K562 (cell line): ENCODE data around the gene SLC52A1. TPM values are rescaled to one million over a fixed set of nuclear protein-coding genes. Genes with fewer than 3 reads are reported as not detected.

ENCODE experiments used
- ARHGAP35 ChIP-seq: fragments of 450-650 bp; IDR thresholded peaks from 2 replicates; pipeline ENCODE4 v1.6.1; 2018; ENCODE audit not compliant: partially characterized antibody
- BRCA1 ChIP-seq, 2 experiments: fragments of 450-650 bp in 1 of 2; sonication (generic) in 1 of 2; formaldehyde crosslinking in 1 of 2; IDR thresholded peaks; 2 replicates each; pipeline versions ENCODE4 v1.5.0 to v1.6.1; 2017 to 2020; ENCODE audit warnings: mild to moderate bottlenecking in 1 of 2, missing genetic modification reagents in 1 of 2
- EGR1 ChIP-seq: fragments of 450-650 bp; conservative IDR thresholded peaks from 2 replicates; pipeline ENCODE4 v1.6.1; 2017; ENCODE audit warnings: mild to moderate bottlenecking
- ELF1 ChIP-seq: fragments of 200-800 bp; sonication (Bioruptor generic); IDR thresholded peaks from 2 replicates; pipeline ENCODE4 v1.6.1; 2016; ENCODE audit warnings: missing genetic modification characterization, missing compliant biosample characterization
- EP400 ChIP-seq: fragments of 450-650 bp; IDR thresholded peaks from 2 replicates; pipeline ENCODE4 v1.6.1; 2017; ENCODE audit warnings: antibody characterized with exemption, mild to moderate bottlenecking, moderate library complexity
- ETV5 ChIP-seq: sonication (generic); formaldehyde crosslinking; IDR thresholded peaks from 2 replicates; pipeline ENCODE4 v1.4.0; 2020; ENCODE audit warnings: low read depth, mild to moderate bottlenecking, missing genetic modification reagents
- FOXA3 ChIP-seq, 2 experiments: fragments of 450-650 bp in 1 of 2; sonication (generic) in 1 of 2; formaldehyde crosslinking; IDR thresholded peaks in 1 of 2; conservative IDR thresholded peaks in 1 of 2; 2 replicates each; pipeline versions ENCODE4 v1.4.0 to v1.8.0; 2020 to 2022; ENCODE audit warnings: mild to moderate bottlenecking in 2 of 2, missing genetic modification reagents in 1 of 2
- FUS ChIP-seq: fragments of 200-400 bp; formaldehyde crosslinking; optimal IDR thresholded peaks from 2 replicates; pipeline ENCODE3; 2017; ENCODE audit warnings: low read depth, low read length
- ILK ChIP-seq: fragments of 450-650 bp; IDR thresholded peaks from 2 replicates; pipeline ENCODE4 v1.6.1; 2016; ENCODE audit warnings: missing genetic modification characterization, low read depth, mild to moderate bottlenecking, missing compliant biosample characterization, moderate library complexity, borderline replicate concordance
- LEF1 ChIP-seq: fragments of 450-650 bp; IDR thresholded peaks from 2 replicates; pipeline ENCODE4 v1.6.1; 2016; ENCODE audit warnings: mild to moderate bottlenecking
- MAFG ChIP-seq: fragments of 450-650 bp; conservative IDR thresholded peaks from 2 replicates; pipeline ENCODE4 v1.6.1; 2016; ENCODE audit warnings: missing genetic modification characterization, missing compliant biosample characterization
- NFIC ChIP-seq: fragments of 450-650 bp; IDR thresholded peaks from 2 replicates; pipeline ENCODE4 v1.6.1; 2017; ENCODE audit warnings: mild to moderate bottlenecking, inconsistent platforms
- RFX5 ChIP-seq: IDR thresholded peaks from 2 replicates; pipeline ENCODE4 v1.6.1; 2011; ENCODE audit warnings: low read depth, mild to moderate bottlenecking, improper control_type of control experiment, low read length
- SOX6 ChIP-seq: fragments of 450-650 bp; IDR thresholded peaks from 2 replicates; pipeline ENCODE4 v1.6.1; 2014; ENCODE audit warnings: mild to moderate bottlenecking
- TCF3 ChIP-seq: sonication (generic); formaldehyde crosslinking; IDR thresholded peaks from 2 replicates; pipeline ENCODE4 v1.4.0; 2020; ENCODE audit warnings: mild to moderate bottlenecking, missing genetic modification reagents
- TEAD2 ChIP-seq: fragments of 450-650 bp; IDR thresholded peaks from 2 replicates; pipeline ENCODE4 v1.6.1; 2016; ENCODE audit warnings: missing genetic modification characterization, control low read depth, missing compliant biosample characterization
- ZC3H11A ChIP-seq: IDR thresholded peaks from 2 replicates; pipeline ENCODE4 v1.6.1; 2012; ENCODE audit warnings: low read depth, low read length, improper control_type of control experiment
- polyA plus RNA-seq, 8 experiments: library from polyadenylated mRNA; depleted of rRNA in 4 of 8; stranded (reverse) in 5 of 8; unstranded in 3 of 8; fragments of >200 nt; fragmentation: Nextera tagmentation in 2 of 8; fragmentation: Illumina TruSeq in 1 of 8; extraction: Ambion mirVana in 2 of 8; extraction: Trizol in 1 of 8; gene quantifications; 2 replicates each; pipeline versions ENCODE4 v1.2.1 to v1.2.3, GENCODE V29; 2011 to 2014; ENCODE audit warnings: inconsistent platforms in 1 of 8, missing spikeins in 1 of 8
- total RNA-seq, 7 experiments: library from RNA; depleted of rRNA in 6 of 7; stranded (reverse); fragments of >200 nt in 6 of 7; fragmentation: Illumina TruSeq in 2 of 7; extraction: Trizol in 2 of 7; gene quantifications; 2 replicates each; pipeline versions ENCODE4 v1.2.1 to v1.2.3, GENCODE V29; 2011 to 2021; ENCODE audit warnings: low replicate concordance in 1 of 7
- TF ChIP-seq, protein P1 (sequence below): fragments of 450-650 bp; formaldehyde crosslinking; IDR thresholded peaks from 2 replicates; pipeline ENCODE4 v1.4.0; 2022; ENCODE audit warnings: missing genetic modification characterization
- TF ChIP-seq, protein P2 (sequence below): fragments of 450-650 bp; conservative IDR thresholded peaks from 2 replicates; pipeline ENCODE4 v1.6.1; 2016; ENCODE audit warnings: missing genetic modification characterization, low read depth, mild to moderate bottlenecking, missing compliant biosample characterization, moderate library complexity
- TF ChIP-seq, protein P3 (sequence below), 2 experiments: IDR thresholded peaks; 2 replicates each; pipeline ENCODE4 v1.6.1; 2011; ENCODE audit warnings: borderline replicate concordance in 1 of 2, control low read depth in 1 of 2, low read depth in 1 of 2, low read length in 1 of 2, mild to moderate bottlenecking in 1 of 2, mixed read lengths in 1 of 2, moderate library complexity in 1 of 2; ENCODE audit not compliant: insufficient read depth in 1 of 2, insufficient read length in 1 of 2, poor library complexity in 1 of 2, severe bottlenecking in 1 of 2; ENCODE audit errors: extremely low read depth in 1 of 2
- TF ChIP-seq, protein P4 (sequence below): fragments of 250-450 bp; sonication (Bioruptor Pico); IDR thresholded peaks from 2 replicates; pipeline ENCODE4 v1.8.0; 2022; ENCODE audit warnings: inconsistent platforms, mild to moderate bottlenecking, moderate library complexity, borderline replicate concordance
- TF ChIP-seq, protein P5 (sequence below): fragments of 450-650 bp; IDR thresholded peaks from 2 replicates; pipeline ENCODE4 v1.6.1; 2016; ENCODE audit warnings: low read depth, mild to moderate bottlenecking, moderate library complexity

SLC52A1 gene
- total and polyA plus RNA-seq, 9 of the 15 experiments (the other 6 are each of a cell fraction or from before 2014, with no cell fraction given): 0.04 TPM; not detected in 8

DNA sequence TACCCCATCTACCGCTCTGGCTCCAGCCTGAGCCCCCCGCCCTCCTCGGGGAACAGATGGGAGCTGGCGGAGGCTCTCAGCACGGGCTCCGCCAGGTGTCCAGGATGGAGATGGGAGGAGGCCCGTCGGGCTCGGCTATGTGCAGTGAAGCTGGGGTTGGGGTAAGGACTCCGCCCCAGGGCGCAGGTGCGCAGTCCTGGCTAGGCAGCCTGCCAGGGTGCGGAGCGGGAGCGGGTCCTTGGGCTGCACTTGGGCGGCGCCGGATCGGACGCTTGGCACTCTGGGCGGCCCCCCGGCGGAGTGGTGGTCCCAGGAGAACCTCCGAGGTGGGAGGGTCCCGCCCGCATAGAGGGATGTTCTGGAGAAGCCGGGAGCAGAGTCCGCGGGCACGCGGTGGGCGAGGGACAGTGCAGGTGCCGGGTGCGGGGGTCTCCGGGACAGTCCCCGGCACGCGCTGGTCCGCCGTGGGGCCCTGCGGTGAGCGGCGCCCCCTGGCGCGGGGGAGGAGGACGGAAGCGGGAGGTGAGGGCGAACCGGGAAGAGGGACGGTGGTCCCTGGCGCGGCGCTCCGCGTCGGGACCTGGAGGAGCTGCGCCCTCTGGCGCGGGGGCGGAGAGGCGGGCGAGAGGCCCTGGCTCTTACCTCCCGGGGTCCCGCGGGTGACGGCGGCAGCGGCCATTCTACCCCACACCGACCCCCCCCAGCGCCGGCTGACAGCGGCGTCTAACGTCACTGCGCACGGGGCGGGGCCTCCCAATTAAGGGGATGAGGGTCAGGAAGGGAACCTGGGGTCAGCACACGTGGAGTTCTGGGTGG, 48.1 kb downstream of the SLC52A1 start, which contains the start of gene CAMTA2 (continued):
- TF ChIP-seq, protein P1, sequence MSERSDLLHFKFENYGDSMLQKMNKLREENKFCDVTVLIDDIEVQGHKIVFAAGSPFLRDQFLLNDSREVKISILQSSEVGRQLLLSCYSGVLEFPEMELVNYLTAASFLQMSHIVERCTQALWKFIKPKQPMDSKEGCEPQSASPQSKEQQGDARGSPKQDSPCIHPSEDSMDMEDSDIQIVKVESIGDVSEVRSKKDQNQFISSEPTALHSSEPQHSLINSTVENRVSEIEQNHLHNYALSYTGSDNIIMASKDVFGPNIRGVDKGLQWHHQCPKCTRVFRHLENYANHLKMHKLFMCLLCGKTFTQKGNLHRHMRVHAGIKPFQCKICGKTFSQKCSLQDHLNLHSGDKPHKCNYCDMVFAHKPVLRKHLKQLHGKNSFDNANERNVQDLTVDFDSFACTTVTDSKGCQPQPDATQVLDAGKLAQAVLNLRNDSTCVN (CRISPR knock-in tag): no peak
- TF ChIP-seq, protein P2, sequence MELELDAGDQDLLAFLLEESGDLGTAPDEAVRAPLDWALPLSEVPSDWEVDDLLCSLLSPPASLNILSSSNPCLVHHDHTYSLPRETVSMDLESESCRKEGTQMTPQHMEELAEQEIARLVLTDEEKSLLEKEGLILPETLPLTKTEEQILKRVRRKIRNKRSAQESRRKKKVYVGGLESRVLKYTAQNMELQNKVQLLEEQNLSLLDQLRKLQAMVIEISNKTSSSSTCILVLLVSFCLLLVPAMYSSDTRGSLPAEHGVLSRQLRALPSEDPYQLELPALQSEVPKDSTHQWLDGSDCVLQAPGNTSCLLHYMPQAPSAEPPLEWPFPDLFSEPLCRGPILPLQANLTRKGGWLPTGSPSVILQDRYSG (tag): no peak
- TF ChIP-seq ETV5 (CRISPR knock-in tag) (peak; percentile 68; the same call in 1 of the 2 replicates), MAFG (tag) (no peak), TEAD2 (tag) (no peak), FOXA3 (CRISPR knock-in tag; conservative IDR thresholded peaks at IDR 0.05 in 1 of 2, IDR thresholded peaks at IDR 0.05 in 1 of 2) (no peak), FUS (peak; percentile 27), ZC3H11A (no peak), EGR1 (peak; percentile 82), LEF1 (no peak), RFX5 (no peak), ARHGAP35 (no peak), BRCA1 (IDR thresholded peaks at IDR 0.05) (no peak), BRCA1 (CRISPR knock-in tag; IDR thresholded peaks at IDR 0.05) (no peak), ILK (tag) (no peak), ELF1 (peak; percentile 84), SOX6 (0 out of 2 replicates have a peak, but pooled peaks have one; percentile 12), NFIC (peak; percentile 46; the same call in 1 of the 2 replicates), EP400 (peak; percentile 91), TCF3 (CRISPR knock-in tag) (0 out of 2 replicates have a peak, but pooled peaks have one; percentile 7)
- TF ChIP-seq, protein P3, sequence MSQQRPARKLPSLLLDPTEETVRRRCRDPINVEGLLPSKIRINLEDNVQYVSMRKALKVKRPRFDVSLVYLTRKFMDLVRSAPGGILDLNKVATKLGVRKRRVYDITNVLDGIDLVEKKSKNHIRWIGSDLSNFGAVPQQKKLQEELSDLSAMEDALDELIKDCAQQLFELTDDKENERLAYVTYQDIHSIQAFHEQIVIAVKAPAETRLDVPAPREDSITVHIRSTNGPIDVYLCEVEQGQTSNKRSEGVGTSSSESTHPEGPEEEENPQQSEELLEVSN (IDR thresholded peaks at IDR 0.05; ENCODE audit: borderline replicate concordance in 1 of 2, extremely low read depth in 1 of 2, insufficient read depth in 1 of 2, insufficient read length in 1 of 2, low read depth in 1 of 2, low read length in 1 of 2, poor library complexity in 1 of 2, severe bottlenecking in 1 of 2): peak; percentile 8 to 66
- TF ChIP-seq, protein P4, sequence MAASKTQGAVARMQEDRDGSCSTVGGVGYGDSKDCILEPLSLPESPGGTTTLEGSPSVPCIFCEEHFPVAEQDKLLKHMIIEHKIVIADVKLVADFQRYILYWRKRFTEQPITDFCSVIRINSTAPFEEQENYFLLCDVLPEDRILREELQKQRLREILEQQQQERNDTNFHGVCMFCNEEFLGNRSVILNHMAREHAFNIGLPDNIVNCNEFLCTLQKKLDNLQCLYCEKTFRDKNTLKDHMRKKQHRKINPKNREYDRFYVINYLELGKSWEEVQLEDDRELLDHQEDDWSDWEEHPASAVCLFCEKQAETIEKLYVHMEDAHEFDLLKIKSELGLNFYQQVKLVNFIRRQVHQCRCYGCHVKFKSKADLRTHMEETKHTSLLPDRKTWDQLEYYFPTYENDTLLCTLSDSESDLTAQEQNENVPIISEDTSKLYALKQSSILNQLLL: no peak
- TF ChIP-seq, protein P5, sequence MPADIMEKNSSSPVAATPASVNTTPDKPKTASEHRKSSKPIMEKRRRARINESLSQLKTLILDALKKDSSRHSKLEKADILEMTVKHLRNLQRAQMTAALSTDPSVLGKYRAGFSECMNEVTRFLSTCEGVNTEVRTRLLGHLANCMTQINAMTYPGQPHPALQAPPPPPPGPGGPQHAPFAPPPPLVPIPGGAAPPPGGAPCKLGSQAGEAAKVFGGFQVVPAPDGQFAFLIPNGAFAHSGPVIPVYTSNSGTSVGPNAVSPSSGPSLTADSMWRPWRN: no peak
